ENCODE data around the gene ENOX1.
A peak's percentile ranks its signal among the peaks of the same experiment; 100 is the strongest.

Gene ENOX1

GRCh38 chr13:43487461-43487860 lies 299.3 kb downstream of the ENOX1 start:
- DNase-seq: no peak

- DNase-seq: peak in 12 of 58 donors; percentile 2 to 64 (median 16)
Measured at GRCh38 chr13:43484432-43485225, 302.1 kb downstream of the ENOX1 start.

GRCh38 chr13:43483930-43484329 lies 302.8 kb downstream of the ENOX1 start:
- no peak for DNase-seq

GRCh38 chr13:43482641-43483040 lies 304.1 kb downstream of the ENOX1 start:
- no peak for DNase-seq

GRCh38 chr13:43482026-43482425 lies 304.7 kb downstream of the ENOX1 start:
- DNase-seq: no peak

GRCh38 chr13:43478902-43479301 lies 307.9 kb downstream of the ENOX1 start:
- DNase-seq: no peak

GRCh38 chr13:43478211-43478610 lies 308.6 kb downstream of the ENOX1 start:
- DNase-seq: no peak

- DNase-seq: no peak
Measured at GRCh38 chr13:43475140-43475539, 311.6 kb downstream of the ENOX1 start.

- DNase-seq: no peak
Measured at GRCh38 chr13:43473437-43473836, 313.3 kb downstream of the ENOX1 start.

- no peak for DNase-seq
Measured at GRCh38 chr13:43472980-43473379, 313.8 kb downstream of the ENOX1 start.

GRCh38 chr13:43472339-43472738 lies 314.4 kb downstream of the ENOX1 start:
- DNase-seq: peak in 18 of 58 donors; percentile 1 to 37 (median 8)

GRCh38 chr13:43470610-43471009 lies 316.2 kb downstream of the ENOX1 start:
- no peak for DNase-seq

- DNase-seq: no peak
Measured at GRCh38 chr13:43469791-43470190, 317.0 kb downstream of the ENOX1 start.

GRCh38 chr13:43464578-43465264 lies 322.1 kb downstream of the ENOX1 start:
- no peak for DNase-seq

GRCh38 chr13:43448605-43449336 lies 338.0 kb downstream of the ENOX1 start:
- peak in 24 of 58 donors; percentile 5 to 71 (median 21) for DNase-seq

GRCh38 chr13:43446126-43446525 lies 340.6 kb downstream of the ENOX1 start:
- DNase-seq: no peak

GRCh38 chr13:43445668-43446067 lies 341.1 kb downstream of the ENOX1 start:
- DNase-seq: no peak

- DNase-seq: no peak
Measured at GRCh38 chr13:43444081-43444480, 342.7 kb downstream of the ENOX1 start.

- no peak for DNase-seq
Measured at GRCh38 chr13:43441899-43442499, 344.8 kb downstream of the ENOX1 start.

GRCh38 chr13:43441464-43441863 lies 345.3 kb downstream of the ENOX1 start:
- no peak for DNase-seq

- DNase-seq: peak in 1 of 58 donors; percentile 33
Measured at GRCh38 chr13:43434191-43434590, 352.6 kb downstream of the ENOX1 start.

- DNase-seq: no peak
Measured at GRCh38 chr13:43433691-43434141, 353.1 kb downstream of the ENOX1 start.
